Kidney tubule cell (primary cell): ENCODE data around the gene PDE8A.
"Not testable (repeated sequence)": the region's sequence is repeated elsewhere in the genome, so short reads cannot be mapped to it uniquely, and the experiment has no call there.

ENCODE experiments used
- DNase-seq: peaks from one replicate; pipeline ENCODE4 v3.0.0-alpha.2; 2018; ENCODE audit warnings: low spot score

Gene PDE8A

DNA sequence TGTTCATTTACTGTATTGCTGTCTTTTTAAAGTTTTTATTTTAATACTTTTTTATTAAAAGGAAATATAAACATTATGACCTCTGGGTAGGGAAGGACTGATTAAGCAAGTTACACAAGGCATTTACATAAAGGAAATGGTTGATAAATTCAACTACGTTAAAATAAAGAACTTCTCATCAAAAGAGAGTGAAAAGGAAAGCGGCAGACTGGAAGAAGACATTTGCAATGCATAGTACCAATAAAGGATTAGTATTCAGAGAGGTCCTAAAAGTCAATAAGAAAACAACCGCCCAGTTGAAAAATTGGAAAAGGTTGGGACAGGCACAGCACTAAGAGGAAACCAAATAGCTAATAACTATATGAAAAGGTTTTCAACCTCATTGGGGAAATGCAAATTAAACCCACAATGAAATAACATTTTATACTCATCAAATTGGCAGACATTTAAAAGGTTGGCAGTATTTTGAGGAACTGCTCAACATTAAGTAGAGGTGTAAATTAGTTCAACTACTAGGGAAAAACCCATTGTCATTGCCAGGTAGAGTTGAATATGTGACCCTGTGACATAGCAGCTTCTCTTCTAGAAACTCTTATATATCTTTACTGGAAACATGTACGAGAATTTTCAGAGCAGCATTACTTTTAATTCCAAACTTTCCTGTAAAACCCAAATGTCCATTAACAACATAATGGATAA lies 9.5 kb downstream of the PDE8A start:
- DNase-seq: no peak

DNA sequence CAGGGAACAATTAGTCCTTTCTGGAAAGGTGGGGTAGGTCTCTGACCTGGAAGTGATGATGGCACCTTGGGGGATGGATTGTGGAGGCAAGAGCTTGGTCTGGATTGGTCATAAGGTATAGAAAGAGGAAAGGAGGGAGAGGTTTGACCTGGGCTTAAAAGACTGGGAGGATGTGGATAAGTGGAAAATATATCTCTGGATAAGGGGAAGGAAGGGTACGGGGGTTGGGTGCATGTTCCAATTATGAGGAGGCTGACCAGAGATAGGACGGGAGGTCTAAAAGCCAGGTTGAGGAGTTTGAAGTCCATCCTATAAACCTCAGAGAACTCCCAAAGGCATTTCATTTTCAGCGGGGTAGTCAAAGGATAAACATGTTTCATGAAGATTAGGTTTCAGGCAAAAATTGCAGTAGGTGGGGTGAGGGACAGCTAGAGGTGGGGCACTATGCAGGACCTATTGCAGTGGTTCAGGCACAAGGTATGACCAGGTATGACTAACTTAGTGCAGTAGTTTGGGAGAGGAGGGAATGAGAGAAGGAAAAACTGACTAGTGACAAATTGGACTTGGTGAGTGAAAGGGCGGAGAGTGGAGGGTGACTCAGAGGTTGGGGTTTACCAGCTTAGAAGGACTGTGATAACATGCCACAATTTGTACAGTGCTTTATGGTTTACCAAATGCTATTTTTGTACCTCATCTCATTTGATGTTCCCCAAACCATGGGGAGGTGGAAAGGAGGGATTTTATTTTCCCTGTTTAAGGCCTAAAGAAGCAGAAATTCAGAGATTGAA lies 10.7 kb downstream of the PDE8A start:
- peak; percentile 88 for DNase-seq

DNA sequence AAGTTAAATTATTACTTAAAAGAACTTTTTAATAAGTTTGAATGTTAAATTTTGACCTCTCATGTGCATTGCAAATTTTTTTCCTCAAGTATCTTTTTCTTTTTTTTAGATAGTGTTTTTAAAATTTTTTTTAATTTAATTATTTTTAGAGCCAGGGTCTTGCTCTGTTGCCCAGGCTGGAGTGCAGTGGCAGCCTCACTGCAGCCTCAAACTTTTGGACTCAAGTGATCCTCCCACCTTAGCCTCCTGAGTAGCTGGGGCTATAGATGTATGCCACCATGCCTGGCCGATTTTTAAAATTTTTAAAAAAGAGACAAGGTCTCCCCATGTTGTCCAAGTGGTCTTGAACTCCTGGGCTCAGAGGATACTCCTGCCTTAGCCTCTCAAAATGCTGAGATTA lies 14.4 kb downstream of the PDE8A start:
- no peak for DNase-seq

DNA sequence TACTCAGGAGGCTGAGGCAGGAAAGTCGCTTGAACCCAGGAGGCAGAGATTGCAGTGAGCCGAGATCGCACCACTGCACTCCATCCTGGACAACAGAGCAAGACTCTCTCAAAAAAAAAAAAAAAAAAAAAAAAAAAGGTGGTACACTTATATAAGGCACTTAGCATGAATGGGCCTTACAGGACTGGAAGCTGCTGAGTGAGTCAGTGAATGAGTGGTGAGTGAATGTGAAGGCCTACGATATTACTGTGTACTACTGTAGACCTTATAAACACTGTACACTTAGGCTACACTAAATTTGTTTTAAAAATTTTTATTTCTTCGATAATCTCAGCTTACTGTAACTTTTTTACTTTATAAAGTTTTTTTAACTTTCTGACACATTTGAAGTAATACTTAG lies 15.1 kb downstream of the PDE8A start:
- not testable (repeated sequence) for DNase-seq

DNA sequence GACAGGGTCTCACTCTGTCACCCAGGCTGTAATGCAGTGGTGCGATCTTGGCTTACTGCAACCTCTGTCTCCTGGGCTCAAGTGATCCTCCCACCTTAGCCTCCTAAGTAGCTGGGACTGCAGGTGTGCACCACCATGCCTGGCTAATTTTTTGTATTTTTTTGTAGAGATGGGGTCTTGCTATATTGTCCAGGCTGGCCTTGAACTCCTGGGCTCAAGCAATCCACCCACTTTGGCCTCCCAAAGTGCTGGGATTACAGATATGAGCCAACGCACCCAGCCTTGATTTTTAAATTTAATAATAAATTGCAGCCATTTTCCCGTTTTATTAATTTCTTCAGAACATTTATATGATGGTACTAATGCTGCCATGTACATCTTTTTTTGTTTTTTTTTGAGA lies 15.6 kb downstream of the PDE8A start:
- DNase-seq: not testable (repeated sequence)

DNA sequence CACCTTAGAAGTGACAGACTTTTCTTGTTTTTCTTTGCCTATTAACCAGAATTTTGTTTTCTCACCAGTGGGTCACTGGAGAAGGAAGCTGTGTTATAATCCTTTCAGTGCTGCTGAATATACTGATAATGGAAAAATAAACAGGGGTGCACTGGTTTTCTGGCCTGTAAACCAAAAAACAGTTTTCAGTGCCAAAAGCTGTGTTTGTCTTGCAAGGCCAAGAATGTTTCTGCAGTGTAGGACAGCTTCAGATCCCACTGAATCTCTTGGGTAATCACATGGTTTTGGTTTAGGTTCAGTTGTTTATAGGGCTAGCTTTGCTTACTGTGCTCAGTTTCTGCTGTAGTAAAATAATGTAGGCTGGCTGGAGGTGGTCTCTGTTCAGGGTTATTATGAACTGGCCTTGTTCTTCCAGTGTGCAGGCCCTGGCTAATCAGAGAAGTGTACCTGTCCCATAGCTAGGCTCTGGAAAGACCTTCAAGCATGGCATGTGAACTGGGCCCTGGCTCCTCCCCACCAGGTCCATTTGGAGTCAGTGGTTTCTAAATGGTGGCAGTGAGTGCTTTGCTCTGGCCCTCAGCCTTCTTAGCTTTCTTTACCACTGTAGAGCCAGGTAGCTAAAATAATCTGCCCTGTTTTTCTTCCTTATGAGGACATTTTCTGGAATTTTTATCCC lies 18.7 kb downstream of the PDE8A start:
- no peak for DNase-seq

DNA sequence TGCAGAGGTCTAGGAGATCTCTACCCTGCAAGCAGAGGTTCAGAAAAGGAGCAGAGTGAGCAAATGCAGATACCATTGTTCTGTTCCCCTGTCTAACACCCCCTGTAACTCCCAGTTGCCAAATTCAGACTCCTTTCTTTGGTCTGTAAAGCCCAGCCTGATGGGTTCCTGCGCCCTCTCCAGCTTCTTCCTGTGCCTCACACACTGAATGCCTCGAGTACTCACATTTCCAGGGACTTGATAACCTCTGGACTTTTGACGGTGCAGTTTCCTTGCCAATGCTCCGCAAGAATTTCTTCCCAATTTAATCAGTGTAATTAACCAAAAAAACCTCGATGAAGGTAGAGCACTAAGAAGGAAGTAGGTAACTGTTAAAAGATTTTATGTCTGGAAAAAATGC lies 19.3 kb downstream of the PDE8A start:
- no peak for DNase-seq

DNA sequence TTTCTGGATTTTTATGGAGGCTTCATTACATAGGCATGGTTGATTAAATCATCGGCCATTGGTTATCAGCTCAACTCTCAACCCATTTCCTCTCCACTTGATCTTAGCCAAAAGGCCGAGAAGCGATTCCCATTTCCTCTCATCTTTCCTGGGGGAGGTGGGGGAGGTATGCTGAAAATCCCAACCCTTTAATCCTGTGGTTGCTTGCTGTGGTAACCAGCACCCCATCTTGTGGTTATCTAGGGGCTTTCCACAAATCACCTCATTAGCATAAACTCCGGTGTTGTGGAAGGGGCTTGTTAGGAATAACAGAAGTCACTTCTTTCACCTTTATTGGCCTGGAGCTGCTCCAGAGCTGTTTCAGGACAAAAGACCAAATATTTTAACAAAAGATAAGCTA lies 20.9 kb downstream of the PDE8A start:
- DNase-seq: peak; percentile 54

DNA sequence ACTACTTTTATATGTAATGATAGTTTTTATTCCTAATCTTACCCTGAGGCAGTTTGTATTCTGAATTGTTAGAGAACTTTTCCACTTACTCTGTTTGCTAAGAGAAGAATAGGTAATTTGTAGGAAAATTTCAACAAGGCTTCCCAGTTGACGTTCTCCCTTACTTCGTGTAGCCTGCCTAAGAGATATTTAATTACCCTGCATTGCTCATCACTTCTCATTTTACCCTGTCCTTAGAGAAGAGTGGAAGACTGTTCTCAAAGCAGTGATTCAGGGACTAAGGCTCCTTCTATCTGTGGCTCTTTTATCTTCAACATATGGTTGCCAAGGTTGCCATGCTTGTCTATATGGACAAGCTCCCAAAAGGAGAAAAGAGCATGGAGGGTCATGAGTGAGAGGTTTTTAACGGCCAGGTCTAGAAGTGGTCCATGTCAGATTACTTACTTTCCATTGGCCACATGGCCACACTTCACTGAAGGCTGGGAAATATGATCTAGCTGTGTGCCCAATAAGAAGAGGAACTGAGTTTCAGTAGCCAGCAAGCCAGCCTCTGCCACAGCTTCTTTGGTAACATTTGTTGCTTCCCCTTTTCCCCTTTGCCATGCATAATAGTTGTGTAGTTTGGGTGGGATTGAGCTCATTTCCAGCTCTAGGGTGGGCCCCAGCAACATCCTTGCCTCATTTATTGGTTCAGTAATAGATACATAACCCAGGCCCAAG lies 22.1 kb downstream of the PDE8A start:
- no peak for DNase-seq

DNA sequence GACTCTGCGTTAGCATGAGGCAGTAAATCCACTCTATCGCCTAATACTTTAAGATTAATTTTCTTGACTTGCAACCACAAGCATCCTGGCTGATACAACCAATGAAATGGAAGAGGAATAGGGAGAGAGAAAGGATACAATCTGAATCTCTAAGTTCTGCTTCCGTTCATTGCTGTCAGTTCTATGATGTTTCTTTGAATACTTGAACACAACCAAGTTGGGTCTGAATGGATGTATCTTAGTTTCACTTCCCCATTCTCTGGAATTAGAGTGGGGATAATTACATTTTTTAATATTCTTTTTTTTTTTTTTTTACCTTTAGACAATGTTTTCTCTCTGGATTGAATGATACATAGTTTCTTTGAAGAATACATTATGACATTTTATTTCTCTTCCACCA lies 22.9 kb downstream of the PDE8A start:
- DNase-seq: no peak

DNA sequence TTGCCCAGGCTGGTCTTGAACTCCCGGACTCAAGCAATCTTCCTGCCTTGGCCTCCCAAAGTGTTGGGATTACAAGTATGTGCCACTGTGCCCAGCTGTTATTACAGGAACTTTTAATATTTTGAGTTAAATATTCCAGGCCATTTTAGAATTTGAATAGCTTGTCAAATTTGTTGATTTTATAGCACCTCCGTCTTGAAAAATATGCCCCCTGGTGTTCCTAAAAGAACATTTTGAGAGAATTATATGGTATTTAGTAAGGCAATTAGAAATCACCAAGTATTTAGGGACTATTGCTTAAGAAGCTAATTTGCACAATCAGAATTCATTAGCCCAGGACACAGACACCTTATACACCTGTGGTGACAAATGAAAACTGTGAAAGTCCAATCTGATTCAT lies 23.7 kb downstream of the PDE8A start:
- no peak for DNase-seq

DNA sequence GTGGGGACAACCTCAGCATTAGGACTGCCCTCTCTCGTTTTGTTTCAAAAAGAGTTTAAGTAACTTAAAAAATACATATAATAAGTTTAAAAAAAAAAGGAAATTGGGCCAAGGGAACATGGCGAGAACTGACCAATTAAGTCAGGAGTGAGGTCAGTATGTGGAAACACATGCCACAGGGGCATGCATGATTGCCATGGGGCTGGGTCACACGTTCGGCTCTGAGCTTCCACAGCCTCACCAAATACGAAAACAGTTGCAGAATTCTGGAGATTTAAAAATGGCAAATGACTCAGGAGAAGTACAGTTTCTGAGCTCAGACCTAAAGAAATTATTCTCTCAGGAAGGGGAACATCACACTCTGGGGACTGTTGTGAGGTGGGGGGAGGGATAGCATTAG lies 24.1 kb downstream of the PDE8A start:
- no peak for DNase-seq

DNA sequence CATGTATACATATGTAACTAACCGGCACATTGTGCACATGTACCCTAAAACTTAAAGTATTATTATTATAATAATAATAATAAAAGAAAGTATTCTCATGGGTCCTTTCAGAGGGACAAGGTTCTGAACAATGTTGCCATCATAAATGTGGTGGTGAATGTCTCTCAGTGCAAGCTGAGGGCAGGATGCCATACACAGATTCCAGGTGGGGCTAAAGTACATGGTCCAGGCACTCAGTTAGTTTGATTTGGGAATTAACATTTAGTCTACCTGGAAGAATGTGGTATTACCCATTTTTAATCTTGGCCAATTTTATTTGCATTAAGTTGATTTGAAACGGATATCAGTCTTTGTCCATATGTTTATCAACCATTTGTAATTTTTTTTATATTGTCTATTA lies 24.5 kb downstream of the PDE8A start:
- no peak for DNase-seq

DNA sequence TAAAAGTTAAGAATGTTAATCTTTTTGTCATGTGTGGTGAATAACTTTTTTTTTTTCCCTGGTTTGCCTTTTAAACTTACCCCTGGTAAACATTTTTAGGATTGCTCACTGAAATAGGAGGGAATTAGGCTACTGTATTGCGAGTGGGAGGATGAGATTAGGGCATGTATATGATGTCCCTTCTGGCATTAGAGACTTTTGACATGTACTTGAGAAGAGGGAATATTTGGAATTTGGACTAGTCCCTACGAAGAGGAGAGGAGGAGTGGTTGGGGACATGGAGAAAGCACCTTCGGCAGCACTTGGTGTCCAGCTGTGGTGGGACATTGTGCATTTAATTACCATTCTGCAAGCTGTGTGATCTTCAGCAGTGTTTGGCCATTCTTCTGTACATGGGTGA lies 25.0 kb downstream of the PDE8A start:
- DNase-seq: no peak

DNA sequence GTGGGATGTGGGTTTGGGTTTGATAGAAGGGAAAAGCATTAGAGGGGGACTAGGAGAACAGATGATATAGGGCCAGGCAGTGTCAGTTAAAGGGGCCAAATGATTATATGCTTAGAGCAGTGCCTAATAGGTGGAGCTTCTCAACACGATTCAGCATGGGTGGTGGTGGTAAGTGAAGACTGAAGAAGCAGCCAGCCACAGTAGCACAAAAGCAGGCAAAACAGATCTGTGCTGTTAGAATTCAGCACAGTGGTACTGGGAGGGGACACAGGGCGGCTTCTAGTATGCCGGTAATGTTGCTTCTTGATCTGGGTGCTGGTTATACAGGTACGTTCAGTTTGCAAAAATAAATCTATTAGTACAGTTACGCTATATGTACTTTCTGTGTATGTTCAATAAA lies 25.5 kb downstream of the PDE8A start:
- DNase-seq: no peak

DNA sequence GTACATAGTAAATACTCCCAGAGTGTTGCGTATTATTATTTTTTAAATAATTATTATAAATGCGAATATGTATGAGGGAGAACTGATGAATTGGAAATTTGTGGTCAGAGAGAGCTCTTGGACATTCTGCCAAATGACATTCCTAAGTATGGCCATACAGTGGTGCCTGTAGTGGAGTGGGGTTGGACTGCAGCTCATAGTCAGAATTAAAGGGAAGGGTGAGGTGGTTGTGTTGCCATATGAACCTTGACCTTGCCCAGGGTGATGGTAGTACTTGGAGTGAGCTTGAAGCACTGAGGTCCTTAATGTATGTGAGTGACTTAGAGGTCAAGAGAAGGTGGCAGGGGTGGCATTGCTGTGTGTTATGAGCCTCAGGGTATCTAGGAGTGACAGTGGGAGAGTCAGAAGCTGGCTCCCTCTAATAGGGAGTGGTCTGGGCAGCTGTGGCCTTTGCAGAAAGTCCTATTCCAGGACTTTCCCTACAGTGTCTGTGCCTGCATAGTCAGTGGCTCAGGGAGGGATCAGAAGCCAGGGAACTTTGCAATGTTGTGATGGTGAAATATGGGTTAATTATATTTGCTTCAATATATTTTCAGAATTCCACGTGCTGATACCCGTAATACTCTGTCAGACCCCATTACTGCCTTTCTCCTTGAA lies 26.2 kb downstream of the PDE8A start:
- DNase-seq: no peak

DNA sequence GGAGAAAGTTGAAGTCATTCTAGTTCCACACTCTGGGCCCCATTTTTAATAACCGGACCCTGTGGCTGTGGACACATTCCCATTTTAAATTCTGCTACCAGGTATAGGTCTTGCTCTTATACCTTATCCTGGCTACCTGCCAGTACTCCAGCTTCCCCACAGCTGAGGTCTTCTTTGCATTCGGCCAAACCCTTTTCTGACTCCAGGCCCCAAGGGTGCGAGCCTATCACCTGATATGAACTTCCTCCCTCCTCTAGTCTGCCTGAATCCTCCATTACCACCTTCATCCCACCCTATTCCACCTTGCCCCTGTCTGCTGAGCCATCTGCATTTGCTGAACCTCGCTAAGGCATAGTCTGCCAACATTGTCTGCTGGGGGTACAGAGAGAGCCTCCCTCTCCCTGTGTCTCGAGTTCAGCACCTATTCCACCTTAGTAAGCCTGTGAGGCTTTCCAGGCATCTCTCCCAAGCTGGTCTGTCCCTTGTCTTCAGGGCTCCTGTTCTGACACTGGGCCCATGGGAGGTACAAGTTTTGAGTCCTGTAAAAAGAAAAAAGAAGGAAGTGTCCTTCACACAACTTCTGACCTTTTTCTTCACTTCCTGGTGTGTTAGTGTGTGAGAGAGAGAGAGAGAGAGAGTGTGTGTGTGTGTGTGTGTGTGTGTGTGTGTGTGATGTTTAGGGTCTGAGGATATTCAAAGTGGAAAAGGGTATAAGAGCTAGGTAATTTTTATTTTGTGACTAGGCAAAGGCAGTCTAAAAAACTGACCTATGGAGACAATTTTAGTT lies 27.0 kb downstream of the PDE8A start:
- DNase-seq: no peak

DNA sequence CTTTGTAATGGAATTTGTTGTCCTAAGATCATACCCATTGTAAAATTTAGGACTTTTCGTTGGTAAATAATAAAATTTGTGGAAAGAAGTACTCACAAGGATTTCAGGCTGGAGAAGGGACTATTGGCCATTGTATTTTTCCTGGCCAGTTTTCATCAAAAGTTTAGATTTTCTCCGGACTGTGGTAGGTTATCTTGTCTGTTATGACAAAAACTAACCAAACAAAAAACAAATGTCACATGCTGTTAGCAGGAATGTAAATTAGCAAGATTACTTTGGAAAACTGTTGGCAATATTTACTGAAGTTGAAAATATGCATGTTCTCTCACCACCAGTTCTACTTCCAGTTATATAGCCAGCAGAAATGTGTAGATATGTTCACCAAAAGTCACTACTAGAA lies 27.8 kb downstream of the PDE8A start:
- no peak for DNase-seq

DNA sequence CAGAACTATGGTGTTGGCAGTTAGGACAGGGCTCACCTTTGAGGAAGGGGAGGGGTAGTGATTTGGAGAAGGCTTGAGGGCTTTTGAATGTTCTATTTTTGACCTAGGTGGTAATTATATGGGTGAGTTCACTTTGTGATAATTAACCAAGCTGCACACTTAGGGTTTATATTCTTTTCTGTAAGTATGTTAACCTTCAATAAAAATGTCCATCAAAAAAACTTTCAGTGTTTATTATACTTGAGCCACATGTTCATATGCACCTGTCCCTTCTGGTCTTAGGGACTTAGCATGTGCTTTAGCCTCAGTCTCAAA lies 28.4 kb downstream of the PDE8A start:
- no peak for DNase-seq

DNA sequence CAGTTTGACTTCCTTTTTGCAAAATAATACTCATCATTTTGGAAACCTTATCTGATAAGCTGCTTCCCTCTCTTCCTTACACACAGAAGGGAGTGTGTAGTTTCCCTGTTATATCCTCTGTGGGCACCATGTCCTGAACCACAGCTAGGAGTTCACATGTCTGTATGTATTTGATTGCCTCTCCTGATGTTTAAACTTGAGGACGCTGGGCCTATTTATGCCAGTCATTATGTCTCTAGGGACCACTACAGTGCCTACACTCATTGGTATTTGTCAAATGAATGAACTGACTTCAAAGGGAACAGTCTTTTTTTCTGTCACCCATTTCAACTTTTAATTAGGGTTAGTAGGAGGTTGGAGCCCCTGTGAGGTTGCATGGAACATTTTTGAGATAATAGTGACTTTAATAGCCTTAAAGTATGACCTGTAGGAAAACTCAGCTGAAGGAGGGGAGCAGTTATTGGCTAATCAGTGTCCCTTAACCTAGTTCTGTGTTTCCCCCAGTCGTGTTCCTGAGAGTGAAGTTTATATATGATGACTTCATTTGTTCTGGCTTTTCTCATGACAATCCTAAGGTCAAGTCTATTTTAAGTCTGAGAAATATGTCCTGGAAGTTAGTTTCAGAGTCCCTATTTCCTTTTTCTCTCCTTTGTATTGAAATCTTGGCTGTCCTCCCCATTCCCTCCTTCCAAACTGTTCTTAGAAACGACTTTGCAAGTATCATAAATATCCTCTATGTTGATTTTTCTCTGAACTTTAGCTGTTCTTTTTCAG lies 28.9 kb downstream of the PDE8A start:
- DNase-seq: no peak

DNA sequence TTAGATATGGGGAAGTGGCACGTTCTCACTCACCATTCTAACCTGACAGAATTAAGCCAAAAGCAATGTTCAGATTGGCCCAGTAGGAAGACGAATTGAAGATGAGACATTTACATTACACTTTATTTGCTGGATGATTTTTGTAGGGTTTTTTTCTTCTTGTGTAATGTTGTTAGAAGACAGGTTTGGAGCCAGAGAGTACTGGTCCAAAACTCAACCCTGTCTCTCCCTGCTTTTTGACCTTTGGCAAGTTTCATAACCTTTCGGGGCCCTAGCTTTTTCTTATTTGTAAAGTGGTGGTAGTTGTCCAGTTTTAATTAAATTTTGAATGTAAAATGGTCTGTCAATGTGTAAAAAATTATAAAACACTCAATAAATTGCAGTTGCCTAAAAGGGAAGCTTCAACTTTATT lies 29.5 kb downstream of the PDE8A start:
- DNase-seq: no peak
